Measurements from ENCODE around the gene ACVR2B. TPM values are rescaled to one million over a fixed set of nuclear protein-coding genes. Genes with fewer than 3 reads are reported as not detected.
A peak's percentile ranks its signal among the peaks of the same experiment; 100 is the strongest.

Gene ACVR2B
- total RNA-seq, 1 donor from 2014 or later, result 89.5 TPM

GRCh38 chr3:38446085-38446686 is 7.5 kb upstream of the ACVR2B start:
- peaks cover 6% of the 10 kb centered on the region for H3K4me1 Mint-ChIP-seq
- H3K27me3 ChIP-seq, result no peaks in the 10 kb centered on the region
- H3K36me3 Mint-ChIP-seq, result peaks cover 4% of the 10 kb centered on the region
- H3K9me3 Mint-ChIP-seq, result peaks cover 8% of the 10 kb centered on the region
- DNase-seq (ENCODE audit: low spot score), result no peak
- no peaks in the 10 kb centered on the region for H4K20me1 ChIP-seq (ENCODE audit: low read depth)
- TF ChIP-seq EZH2 (IDR thresholded peaks at IDR 0.05), result no peak
- no peak for TF ChIP-seq CTCF (IDR thresholded peaks at IDR 0.05)
- no peak for TF ChIP-seq EZH2phosphoT487 (IDR thresholded peaks at IDR 0.05)
- no peak overlapping the region for H3K4me3 ChIP-seq
- no peak overlapping the region for H3K4me3 Mint-ChIP-seq
- no peak overlapping the region for H3K27ac Mint-ChIP-seq
- H3K9ac ChIP-seq, result no peak overlapping the region
- no peaks in the 10 kb centered on the region for H3F3A ChIP-seq (ENCODE audit: low read depth)
- H3K4me1 ChIP-seq, result no peaks in the 10 kb centered on the region
- no peaks in the 10 kb centered on the region for H3K36me3 ChIP-seq
- H3K27me3 Mint-ChIP-seq (ENCODE audit: insufficient read depth, low read depth), result peaks cover 9% of the 10 kb centered on the region
- H3K27ac ChIP-seq, result no peak overlapping the region
- no peak overlapping the region for H3K4me2 ChIP-seq
- H3K79me2 ChIP-seq (ENCODE audit: low read depth), result no peaks in the 10 kb centered on the region
- no peaks in the 10 kb centered on the region for H3K9me3 ChIP-seq (ENCODE audit: low read depth)
- no peak overlapping the region for H2AFZ ChIP-seq (replicated peaks)

GRCh38 chr3:38446812-38447211 is 6.9 kb upstream of the ACVR2B start:
- peaks cover 8% of the 10 kb centered on the region for H3K9me3 Mint-ChIP-seq

GRCh38 chr3:38450853-38451252 is 2.8 kb upstream of the ACVR2B start:
- Histone ChIP-seq H3K36me3 (no peaks in the 10 kb centered on the region), H3K79me2 (ENCODE audit: low read depth) (peaks cover 19% of the 10 kb centered on the region), H3K4me2 (no peak overlapping the region), H3F3A (ENCODE audit: low read depth) (peaks cover 23% of the 10 kb centered on the region), H3K4me3 (no peak overlapping the region), H3K4me1 (peaks cover 9% of the 10 kb centered on the region), H3K27me3 (no peaks in the 10 kb centered on the region), H4K20me1 (ENCODE audit: low read depth) (peaks cover 11% of the 10 kb centered on the region), H3K27ac (no peak overlapping the region), H3K9me3 (ENCODE audit: low read depth) (no peaks in the 10 kb centered on the region), H2AFZ (replicated peaks) (no peak overlapping the region), H3K9ac (no peak overlapping the region)
- TF ChIP-seq EZH2phosphoT487 (IDR thresholded peaks at IDR 0.05) (no peak), CTCF (IDR thresholded peaks at IDR 0.05) (no peak), EZH2 (IDR thresholded peaks at IDR 0.05) (no peak)
- no peak overlapping the region for H3K27ac Mint-ChIP-seq
- peak overlapping the region; percentile 26 for H3K4me3 Mint-ChIP-seq
- no peak for DNase-seq (ENCODE audit: low spot score)
- peaks cover 5% of the 10 kb centered on the region for H3K27me3 Mint-ChIP-seq (ENCODE audit: insufficient read depth, low read depth)
- peaks cover 5% of the 10 kb centered on the region for H3K9me3 Mint-ChIP-seq
- H3K36me3 Mint-ChIP-seq, result peaks cover 4% of the 10 kb centered on the region
- peaks cover 9% of the 10 kb centered on the region for H3K4me1 Mint-ChIP-seq

More at GRCh38 chr3:38446812-38447211, 6.9 kb upstream of the ACVR2B start:
- Histone ChIP-seq H3K4me2 (no peak overlapping the region), H2AFZ (replicated peaks) (no peak overlapping the region), H3F3A (ENCODE audit: low read depth) (no peaks in the 10 kb centered on the region), H3K79me2 (ENCODE audit: low read depth) (no peaks in the 10 kb centered on the region), H3K9me3 (ENCODE audit: low read depth) (no peaks in the 10 kb centered on the region), H3K27ac (no peak overlapping the region), H4K20me1 (ENCODE audit: low read depth) (no peaks in the 10 kb centered on the region), H3K4me3 (no peak overlapping the region), H3K4me1 (no peaks in the 10 kb centered on the region), H3K36me3 (no peaks in the 10 kb centered on the region), H3K9ac (no peak overlapping the region), H3K27me3 (no peaks in the 10 kb centered on the region)
- Mint-ChIP-seq H3K27ac (no peak overlapping the region), H3K4me1 (peaks cover 6% of the 10 kb centered on the region), H3K27me3 (ENCODE audit: insufficient read depth, low read depth) (peaks cover 7% of the 10 kb centered on the region), H3K4me3 (no peak overlapping the region), H3K36me3 (peaks cover 4% of the 10 kb centered on the region)
- DNase-seq (ENCODE audit: low spot score), result no peak
- no peak for TF ChIP-seq EZH2 (IDR thresholded peaks at IDR 0.05)
- no peak for TF ChIP-seq EZH2phosphoT487 (IDR thresholded peaks at IDR 0.05)
- no peak for TF ChIP-seq CTCF (IDR thresholded peaks at IDR 0.05)
